ENCODE measurements around the gene EFCC1.

DNA sequence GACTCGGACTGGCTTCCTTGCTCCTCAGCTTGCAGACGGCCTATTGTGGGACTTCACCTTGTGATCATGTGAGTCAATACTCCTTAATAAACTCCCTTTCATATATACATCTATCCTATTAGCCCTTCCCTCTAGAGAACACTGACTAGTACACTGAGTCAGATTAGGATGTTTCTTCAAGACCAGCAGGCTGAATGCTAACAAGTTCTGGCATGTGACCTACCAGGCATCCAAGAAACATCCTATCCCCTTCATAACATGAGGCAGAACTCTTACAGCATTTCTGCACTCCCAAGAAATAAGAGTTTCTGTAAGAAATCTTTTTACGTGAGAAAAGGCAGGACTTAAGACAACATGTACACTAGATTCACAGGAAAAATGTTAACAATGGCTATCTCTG lies 16.5 kb upstream of the EFCC1 start:
- no peak for TF ChIP-seq ISL2 (CRISPR knock-in tag; IDR thresholded peaks at IDR 0.05)
- no peak for TF ChIP-seq ZNF672 (CRISPR knock-in tag; IDR thresholded peaks at IDR 0.05)

Measured in HepG2 (cell line).